ENCODE measurements around the gene PIP4K2C.
A peak's percentile ranks its signal among the peaks of the same experiment; 100 is the strongest.

The PIP4K2C gene

GRCh38 chr12:57548013-57548315 is 43.0 kb upstream of the PIP4K2C start:
- DNase-seq (ENCODE audit: extremely low spot score), result no peak
- ChIA-PET CTCF (no interaction called here), POLR2A (no interaction called here)
- TF ChIP-seq SP1 (IDR thresholded peaks at IDR 0.05), result no peak
- no peak for TF ChIP-seq HDGF (IDR thresholded peaks at IDR 0.05; ENCODE audit: borderline replicate concordance)
- TF ChIP-seq BHLHE40 (IDR thresholded peaks at IDR 0.05; ENCODE audit: borderline replicate concordance), result no peak

DNA sequence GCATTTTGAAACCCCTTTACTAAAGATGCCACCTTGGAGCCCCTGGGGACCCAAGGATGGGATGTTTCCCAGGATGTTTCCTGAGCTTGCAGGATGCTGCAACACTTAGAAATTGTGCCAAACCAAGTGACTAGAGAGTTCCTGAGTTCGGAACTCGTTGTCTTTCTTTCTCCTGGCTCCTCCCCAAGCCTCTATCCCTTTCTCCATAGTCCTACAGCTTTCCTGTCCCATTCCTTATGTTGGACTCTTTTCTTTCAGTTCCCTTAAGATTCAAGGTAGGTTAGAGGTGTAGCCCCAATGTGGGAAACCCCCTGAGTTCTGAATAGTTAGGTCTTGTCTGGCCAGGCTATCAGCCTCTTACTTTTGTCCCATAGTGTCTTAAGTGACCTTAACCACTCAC is 42.5 kb upstream of the PIP4K2C start:
- CTCF ChIA-PET, result no interaction called here
- no peak for TF ChIP-seq CTBP1 (IDR thresholded peaks at IDR 0.05; ENCODE audit: borderline replicate concordance)
- POLR2A ChIA-PET, result no interaction called here
- no peak for DNase-seq (ENCODE audit: extremely low spot score)

- ChIA-PET POLR2A (no interaction called here), CTCF (no interaction called here)
- TF ChIP-seq NFRKB (IDR thresholded peaks at IDR 0.05) (no peak), FOXK2 (IDR thresholded peaks at IDR 0.05) (no peak), BHLHE40 (IDR thresholded peaks at IDR 0.05; ENCODE audit: borderline replicate concordance) (no peak), ARNT (IDR thresholded peaks at IDR 0.05) (no peak), ZNF384 (IDR thresholded peaks at IDR 0.05) (no peak), SP1 (IDR thresholded peaks at IDR 0.05) (no peak), CTBP1 (IDR thresholded peaks at IDR 0.05; ENCODE audit: borderline replicate concordance) (no peak), TARDBP (IDR thresholded peaks at IDR 0.05) (no peak), FOXM1 (IDR thresholded peaks at IDR 0.05; ENCODE audit: borderline replicate concordance) (no peak), ELF4 (IDR thresholded peaks at IDR 0.05) (no peak), SUZ12 (IDR thresholded peaks at IDR 0.05) (no peak), FOXA1 (IDR thresholded peaks at IDR 0.05) (no peak), L3MBTL2 (conservative IDR thresholded peaks at IDR 0.05) (no peak), LEF1 (IDR thresholded peaks at IDR 0.05; ENCODE audit: borderline replicate concordance) (no peak)
- DNase-seq (ENCODE audit: extremely low spot score), result no peak
These were observed 41.6 kb upstream of the PIP4K2C start for GRCh38 chr12:57549203-57549908.

GRCh38 chr12:57549909-57550640 is 40.9 kb upstream of the PIP4K2C start, which contains the start of gene KIF5A:
KIF5A (plus strand) TSS chr12:57550044; CDS start chr12:57550272, 228 bp downstream.
- POLR2A ChIA-PET, result no interaction called here
- DNase-seq (ENCODE audit: extremely low spot score), result peak; percentile 83
- CTCF ChIA-PET, result no interaction called here
- TF ChIP-seq SP1 (IDR thresholded peaks at IDR 0.05) (no peak), FOXK2 (IDR thresholded peaks at IDR 0.05) (no peak), BHLHE40 (IDR thresholded peaks at IDR 0.05; ENCODE audit: borderline replicate concordance) (no peak), FOXM1 (IDR thresholded peaks at IDR 0.05; ENCODE audit: borderline replicate concordance) (no peak), PKNOX1 (IDR thresholded peaks at IDR 0.05) (no peak), LEF1 (IDR thresholded peaks at IDR 0.05; ENCODE audit: borderline replicate concordance) (no peak)

DNA sequence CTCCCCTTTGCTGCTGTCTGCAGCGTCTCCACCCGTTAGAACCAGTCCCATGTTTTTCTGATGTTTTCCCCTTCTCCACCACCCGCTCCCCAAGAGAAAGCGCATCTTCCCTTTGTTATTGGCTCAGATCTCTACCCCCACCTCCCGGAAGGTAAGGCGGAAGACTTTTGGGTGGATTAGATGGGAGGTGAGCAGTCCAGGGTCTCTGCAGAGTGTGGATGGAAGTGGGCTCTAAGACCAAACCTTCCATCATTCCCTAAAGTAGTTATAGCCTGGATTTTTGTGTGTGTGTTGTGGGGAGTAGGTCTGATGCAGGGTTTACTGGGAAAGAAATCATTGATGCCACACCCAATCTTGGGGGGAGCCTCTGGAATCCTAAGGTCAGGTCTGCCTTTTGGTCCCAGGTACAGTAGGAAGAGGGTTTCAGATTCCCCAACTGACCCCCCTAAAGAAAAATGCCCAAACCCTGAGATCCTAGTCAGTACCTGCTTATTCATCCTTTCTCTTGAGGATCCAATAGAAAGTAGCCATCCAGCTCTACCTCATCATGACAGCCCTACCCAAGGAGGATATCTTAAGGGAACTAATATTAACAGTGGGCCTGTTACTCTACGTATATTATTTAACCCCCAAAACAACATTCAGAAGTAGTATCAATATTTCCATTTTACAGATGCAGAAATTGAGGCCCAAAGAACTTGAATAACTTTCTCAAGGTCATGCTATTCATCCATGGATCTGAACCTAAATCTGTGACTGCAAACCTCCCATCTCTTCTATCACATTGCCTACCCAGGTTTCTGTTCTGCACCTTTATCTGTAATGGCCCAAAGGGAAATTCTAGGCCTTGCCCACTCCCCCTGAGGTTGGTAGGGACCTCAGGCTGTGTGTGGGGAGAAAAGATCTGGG is 40.1 kb upstream of the PIP4K2C start:
- TF ChIP-seq ARNT (IDR thresholded peaks at IDR 0.05), result no peak
- TF ChIP-seq FOXM1 (IDR thresholded peaks at IDR 0.05; ENCODE audit: borderline replicate concordance), result no peak
- TF ChIP-seq ZNF384 (IDR thresholded peaks at IDR 0.05), result no peak
- no peak for TF ChIP-seq FOXK2 (IDR thresholded peaks at IDR 0.05)
- TF ChIP-seq FOXA1 (IDR thresholded peaks at IDR 0.05), result no peak
- no peak for TF ChIP-seq HDGF (IDR thresholded peaks at IDR 0.05; ENCODE audit: borderline replicate concordance)
- no peak for TF ChIP-seq SP1 (IDR thresholded peaks at IDR 0.05)
- no peak for TF ChIP-seq SUZ12 (IDR thresholded peaks at IDR 0.05)
- TF ChIP-seq NFRKB (IDR thresholded peaks at IDR 0.05), result no peak
- no peak for TF ChIP-seq ELF4 (IDR thresholded peaks at IDR 0.05)
- TF ChIP-seq TARDBP (IDR thresholded peaks at IDR 0.05), result no peak
- no peak for TF ChIP-seq PKNOX1 (IDR thresholded peaks at IDR 0.05)
- no peak for TF ChIP-seq CTBP1 (IDR thresholded peaks at IDR 0.05; ENCODE audit: borderline replicate concordance)
- TF ChIP-seq BHLHE40 (IDR thresholded peaks at IDR 0.05; ENCODE audit: borderline replicate concordance), result no peak
- TF ChIP-seq LEF1 (IDR thresholded peaks at IDR 0.05; ENCODE audit: borderline replicate concordance), result no peak
- TF ChIP-seq L3MBTL2 (conservative IDR thresholded peaks at IDR 0.05), result no peak
- DNase-seq (ENCODE audit: extremely low spot score), result no peak
- ChIA-PET CTCF (interaction anchor here (1.1 kb wide), 1 partner anchor 32 kb away, joined by 4 read pairs; no protein-coding TSS in a partner anchor), POLR2A (no interaction called here)

DNA sequence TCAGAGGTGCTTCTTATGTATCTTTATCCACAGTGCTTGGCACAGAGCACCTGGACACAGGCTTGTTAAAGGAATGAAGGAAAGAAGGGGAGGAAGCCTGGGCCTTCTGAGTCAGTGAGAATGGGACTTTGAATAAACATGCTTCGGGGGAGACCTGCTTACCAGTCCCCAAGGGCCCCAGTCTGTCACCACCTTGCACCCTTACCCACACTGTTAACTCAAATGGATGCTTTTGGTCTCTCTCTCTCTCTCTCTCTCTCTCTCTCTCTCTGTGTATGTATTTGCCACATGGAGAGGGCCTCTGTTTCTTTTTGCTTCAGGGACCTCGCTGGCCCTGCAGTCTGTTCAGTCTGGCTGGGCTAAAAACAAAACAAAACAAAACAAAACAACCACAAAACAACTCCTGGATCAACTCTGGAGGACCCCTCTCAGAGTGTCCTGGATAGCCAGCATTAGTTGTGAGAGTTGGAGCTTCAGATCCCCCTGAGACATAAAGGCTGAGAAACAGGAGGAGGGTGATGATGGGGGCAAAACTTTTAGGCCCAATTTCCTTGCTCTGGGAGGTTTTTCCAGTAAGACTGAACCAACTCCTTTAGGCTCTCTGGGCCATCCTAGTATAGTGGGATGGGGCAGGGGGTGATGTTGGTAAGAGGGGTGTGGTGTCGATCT is 39.2 kb upstream of the PIP4K2C start:
- TF ChIP-seq TARDBP (IDR thresholded peaks at IDR 0.05) (no peak), LEF1 (IDR thresholded peaks at IDR 0.05; ENCODE audit: borderline replicate concordance) (no peak), FOXA1 (IDR thresholded peaks at IDR 0.05) (no peak), PKNOX1 (IDR thresholded peaks at IDR 0.05) (no peak), FOXK2 (IDR thresholded peaks at IDR 0.05) (no peak), ZNF384 (IDR thresholded peaks at IDR 0.05) (no peak), BHLHE40 (IDR thresholded peaks at IDR 0.05; ENCODE audit: borderline replicate concordance) (no peak), NFRKB (IDR thresholded peaks at IDR 0.05) (no peak), FOXM1 (IDR thresholded peaks at IDR 0.05; ENCODE audit: borderline replicate concordance) (no peak), ELF4 (IDR thresholded peaks at IDR 0.05) (no peak)
- DNase-seq (ENCODE audit: extremely low spot score), result no peak
- ChIA-PET CTCF (interaction anchor here (1.1 kb wide), 1 partner anchor 32 kb away, joined by 4 read pairs; no protein-coding TSS in a partner anchor), POLR2A (interaction anchor here (1.3 kb wide), 1 partner anchor 31 kb away, joined by 3 read pairs; the partner anchor contains the start of gene DDIT3)

Data from HEK293T (cell line).